Measurements from ENCODE around the gene CTSO. TPM values are rescaled to one million over a fixed set of nuclear protein-coding genes. Genes with fewer than 3 reads are reported as not detected.

CTSO gene
- total RNA-seq, 1 experiment from 2014 or later: 2.9 TPM

DNA sequence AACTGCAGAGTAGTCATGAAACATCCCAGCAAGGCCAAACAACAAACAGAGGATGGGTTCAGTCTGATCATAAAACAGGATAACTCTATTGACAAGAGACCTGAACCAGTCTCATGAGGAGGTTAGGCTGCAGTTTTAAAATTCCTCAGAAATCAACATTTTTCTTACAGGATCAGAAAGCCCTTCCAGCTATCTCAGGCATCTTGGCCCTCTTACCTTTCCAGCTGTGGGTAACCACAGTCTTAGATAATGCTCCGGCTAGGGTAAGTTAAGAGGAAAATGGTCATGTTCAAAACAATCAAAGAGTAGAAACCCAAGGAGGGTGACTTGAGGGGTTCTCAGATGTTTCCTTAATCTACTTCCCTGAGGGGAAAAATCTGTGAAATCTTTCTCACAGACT, 5.1 kb downstream of the CTSO start:
- BruUV-seq (replicated peaks): no TSS peak
- TF ChIP-seq, protein P1, sequence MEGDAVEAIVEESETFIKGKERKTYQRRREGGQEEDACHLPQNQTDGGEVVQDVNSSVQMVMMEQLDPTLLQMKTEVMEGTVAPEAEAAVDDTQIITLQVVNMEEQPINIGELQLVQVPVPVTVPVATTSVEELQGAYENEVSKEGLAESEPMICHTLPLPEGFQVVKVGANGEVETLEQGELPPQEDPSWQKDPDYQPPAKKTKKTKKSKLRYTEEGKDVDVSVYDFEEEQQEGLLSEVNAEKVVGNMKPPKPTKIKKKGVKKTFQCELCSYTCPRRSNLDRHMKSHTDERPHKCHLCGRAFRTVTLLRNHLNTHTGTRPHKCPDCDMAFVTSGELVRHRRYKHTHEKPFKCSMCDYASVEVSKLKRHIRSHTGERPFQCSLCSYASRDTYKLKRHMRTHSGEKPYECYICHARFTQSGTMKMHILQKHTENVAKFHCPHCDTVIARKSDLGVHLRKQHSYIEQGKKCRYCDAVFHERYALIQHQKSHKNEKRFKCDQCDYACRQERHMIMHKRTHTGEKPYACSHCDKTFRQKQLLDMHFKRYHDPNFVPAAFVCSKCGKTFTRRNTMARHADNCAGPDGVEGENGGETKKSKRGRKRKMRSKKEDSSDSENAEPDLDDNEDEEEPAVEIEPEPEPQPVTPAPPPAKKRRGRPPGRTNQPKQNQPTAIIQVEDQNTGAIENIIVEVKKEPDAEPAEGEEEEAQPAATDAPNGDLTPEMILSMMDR (IDR thresholded peaks at IDR 0.05; ENCODE audit: insufficient read depth in 1 of 2, low read depth in 1 of 2, low read length in 1 of 2, severe bottlenecking in 1 of 2, unreplicated experiment in 1 of 2): no peak
- Mint-ChIP-seq H3K9me3 (ENCODE audit: unreplicated experiment) (no peaks in the 10 kb centered on the region), H3K27me3 (ENCODE audit: insufficient read depth, unreplicated experiment) (no peaks in the 10 kb centered on the region), H3K4me3 (ENCODE audit: unreplicated experiment) (no peak overlapping the region), H3K27ac (ENCODE audit: unreplicated experiment) (no peak overlapping the region), H3K4me1 (ENCODE audit: low read depth, unreplicated experiment) (peaks cover 13% of the 10 kb centered on the region), H3K36me3 (ENCODE audit: insufficient read depth, unreplicated experiment) (no peaks in the 10 kb centered on the region)
- no peaks in the 10 kb centered on the region; the same call in 1 of the 2 replicates for H3K9me3 ChIP-seq
- ChIA-PET POLR2A (no interaction called here), CTCF (no interaction called here)
- peaks cover 28% of the 10 kb centered on the region for H3K4me1 ChIP-seq
- DNase-seq: no peak
- H3K4me3 ChIP-seq (ENCODE audit: low read depth, low read length): no peak overlapping the region
- no peaks in the 10 kb centered on the region for H3K27me3 ChIP-seq (replicated peaks; ENCODE audit: control insufficient read depth, insufficient read depth, low read length)
- no peaks in the 10 kb centered on the region for H3K36me3 ChIP-seq (ENCODE audit: control insufficient read depth, insufficient read depth, low read length)
- intact Hi-C loops (cut with micrococcal nuclease; ENCODE audit: unreplicated experiment): no loop called here

DNA sequence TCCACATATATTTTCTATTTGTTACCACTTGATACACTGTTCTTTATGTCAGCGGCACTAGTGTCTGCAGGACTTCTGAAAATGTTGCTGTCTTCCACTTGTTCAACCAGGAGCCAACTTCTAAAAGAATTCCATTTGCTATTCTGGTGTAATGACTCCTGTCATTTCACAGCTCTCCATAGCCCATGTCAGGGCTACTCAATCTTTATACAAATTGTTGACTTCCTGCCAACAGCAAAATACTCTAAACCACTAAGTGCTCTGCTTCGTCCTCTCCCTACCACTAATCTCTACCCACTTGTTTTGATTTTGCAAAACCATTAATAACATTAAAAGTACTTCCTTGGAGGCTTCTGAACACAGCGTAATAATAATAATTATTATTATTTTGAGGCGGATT, 7.2 kb downstream of the CTSO start:
- Histone ChIP-seq H3K36me3 (ENCODE audit: control insufficient read depth, insufficient read depth, low read length) (no peaks in the 10 kb centered on the region), H3K27me3 (replicated peaks; ENCODE audit: control insufficient read depth, insufficient read depth, low read length) (no peaks in the 10 kb centered on the region), H3K4me1 (peaks cover 32% of the 10 kb centered on the region), H3K4me3 (ENCODE audit: low read depth, low read length) (no peak overlapping the region), H3K9me3 (no peaks in the 10 kb centered on the region; the same call in 1 of the 2 replicates)
- ChIA-PET CTCF (no interaction called here), POLR2A (no interaction called here)
- Mint-ChIP-seq H3K4me3 (ENCODE audit: unreplicated experiment) (no peak overlapping the region), H3K9me3 (ENCODE audit: unreplicated experiment) (no peaks in the 10 kb centered on the region), H3K36me3 (ENCODE audit: insufficient read depth, unreplicated experiment) (peaks cover under 1% of the 10 kb centered on the region), H3K27ac (ENCODE audit: unreplicated experiment) (no peak overlapping the region), H3K4me1 (ENCODE audit: low read depth, unreplicated experiment) (peaks cover 13% of the 10 kb centered on the region), H3K27me3 (ENCODE audit: insufficient read depth, unreplicated experiment) (no peaks in the 10 kb centered on the region)
- intact Hi-C loops (cut with micrococcal nuclease; ENCODE audit: unreplicated experiment): no loop called here
- no peak for DNase-seq
- BruUV-seq (replicated peaks): no TSS peak
- TF ChIP-seq, protein P1 (IDR thresholded peaks at IDR 0.05; ENCODE audit: insufficient read depth in 1 of 2, low read depth in 1 of 2, low read length in 1 of 2, severe bottlenecking in 1 of 2, unreplicated experiment in 1 of 2): no peak

DNA sequence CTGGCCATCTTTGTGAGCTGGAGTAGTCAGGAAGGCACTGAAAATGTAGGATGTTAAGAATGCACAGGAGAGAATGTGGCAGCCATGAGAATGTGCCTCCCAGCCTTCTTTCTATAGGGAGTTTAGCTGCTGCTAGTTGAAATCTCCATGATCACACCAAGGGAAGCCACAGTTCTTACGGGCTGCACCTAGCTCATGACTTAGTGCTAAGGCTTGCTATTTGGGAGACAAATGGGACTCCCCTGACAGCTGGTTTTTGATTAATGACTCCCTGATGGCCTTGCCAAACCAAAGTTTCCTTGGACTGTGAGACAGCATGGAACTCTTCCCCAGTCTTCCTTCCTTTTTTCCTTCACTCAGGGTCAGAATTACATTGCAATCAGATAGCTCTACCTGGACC, 9.2 kb downstream of the CTSO start:
- DNase-seq: no peak
- no peaks in the 10 kb centered on the region; the same call in 1 of the 2 replicates for H3K9me3 ChIP-seq
- TF ChIP-seq, protein P1 (IDR thresholded peaks at IDR 0.05; ENCODE audit: insufficient read depth in 1 of 2, low read depth in 1 of 2, low read length in 1 of 2, severe bottlenecking in 1 of 2, unreplicated experiment in 1 of 2): no peak
- no peaks in the 10 kb centered on the region for H3K27me3 Mint-ChIP-seq (ENCODE audit: insufficient read depth, unreplicated experiment)
- CTCF ChIA-PET: no interaction called here
- no TSS peak for BruUV-seq (replicated peaks)
- POLR2A ChIA-PET: no interaction called here
- H3K4me1 Mint-ChIP-seq (ENCODE audit: low read depth, unreplicated experiment): peaks cover 13% of the 10 kb centered on the region
- H3K27me3 ChIP-seq (replicated peaks; ENCODE audit: control insufficient read depth, insufficient read depth, low read length): no peaks in the 10 kb centered on the region
- no peaks in the 10 kb centered on the region for H3K36me3 ChIP-seq (ENCODE audit: control insufficient read depth, insufficient read depth, low read length)
- H3K4me3 ChIP-seq (ENCODE audit: low read depth, low read length): no peak overlapping the region
- H3K4me1 ChIP-seq: peaks cover 31% of the 10 kb centered on the region
- H3K36me3 Mint-ChIP-seq (ENCODE audit: insufficient read depth, unreplicated experiment): peaks cover 4% of the 10 kb centered on the region
- H3K27ac Mint-ChIP-seq (ENCODE audit: unreplicated experiment): no peak overlapping the region
- no peaks in the 10 kb centered on the region for H3K9me3 Mint-ChIP-seq (ENCODE audit: unreplicated experiment)
- intact Hi-C loops (cut with micrococcal nuclease; ENCODE audit: unreplicated experiment): loop anchor here (5.0 kb wide), 1 partner anchor 42 kb away; the partner anchor contains the start of gene TDO2
- no peak overlapping the region for H3K4me3 Mint-ChIP-seq (ENCODE audit: unreplicated experiment)

Data from Caco-2 (cell line).